HepG2 (cell line): ENCODE results near the gene SMPD1. TPM values are rescaled to one million over a fixed set of nuclear protein-coding genes. Genes with fewer than 3 reads are reported as not detected.

Experiments
- ATAC-seq: fragments of 200-7000 bp; cut with Tn5 transposase; 3 replicates; pipeline ENCODE4 v1.9.1; 2020; ENCODE audit warnings: mild to moderate bottlenecking, moderate library complexity
- BruUV-seq: library from RNA; stranded (reverse); fragments of 400-500 nt; replicated peaks from 2 replicates; lab custom pipeline; 2021; lab: Mats Ljungman, UMichigan
- CTCF ChIA-PET: fragments of 300-600 bp; formaldehyde crosslinking; extraction: SDS; loops from one replicate; lab custom pipeline; 2021; ENCODE audit warnings: low total read pairs, inconsistent platforms, low intra/inter-chr PET ratio; lab: Yijun Ruan, JAX
- POLR2A ChIA-PET: fragments of 350-600 bp; sonication (Branson Sonifier 250); formaldehyde crosslinking; loops from one replicate; lab custom pipeline; 2020; ENCODE audit warnings: antibody characterized with exemption, inconsistent platforms; lab: Yijun Ruan, JAX
- DNase-seq: peaks from one replicate; pipeline ENCODE4 v3.0.0-alpha.2; 2015; ENCODE audit warnings: low spot score
- FAIRE-seq: peaks from 3 replicates; lab custom pipeline; 2011; peaks lifted over from hg19 to GRCh38; lab: Jason Lieb, UNC
- H2AFZ ChIP-seq: one replicate; pipeline ENCODE4 v1.6.1; 2011; ENCODE audit warnings: low read length, inconsistent platforms
- H3K27ac ChIP-seq: fragments of 300-600 bp; 3 replicates; pipeline ENCODE4 v1.8.0; 2011; ENCODE audit warnings: mixed run types, mild to moderate bottlenecking, mixed read lengths, low read length, inconsistent platforms; ENCODE audit not compliant: insufficient read depth; ENCODE audit errors: extremely low read length
- H3K27me3 ChIP-seq, 2 experiments: fragments of 200-600 bp in 1 of 2; 2 replicates in 1 of 2; 3 replicates in 1 of 2; pipeline versions ENCODE4 v1.6.0 to v1.8.0; 2011; ENCODE audit warnings: low read length in 2 of 2, mild to moderate bottlenecking in 2 of 2, moderate library complexity in 2 of 2, inconsistent platforms in 1 of 2; ENCODE audit not compliant: insufficient read depth in 2 of 2, control insufficient read depth in 1 of 2
- H3K36me3 ChIP-seq, 2 experiments: fragments of 200-600 bp in 1 of 2; replicated peaks in 1 of 2; 2 replicates in 1 of 2; 3 replicates in 1 of 2; pipeline versions ENCODE4 v1.5.1 to v1.8.0; 2011; ENCODE audit warnings: low read length in 2 of 2, inconsistent platforms in 1 of 2; ENCODE audit not compliant: insufficient read depth in 2 of 2, control insufficient read depth in 1 of 2
- H3K4me1 ChIP-seq: 2 replicates; pipeline ENCODE4 v1.5.1; 2012; ENCODE audit warnings: low read length, inconsistent platforms; ENCODE audit not compliant: insufficient read depth
- H3K4me2 ChIP-seq: 2 replicates; pipeline ENCODE4 v1.6.0; 2011; ENCODE audit warnings: low read depth, low read length, inconsistent platforms
- H3K4me3 ChIP-seq, 3 experiments: fragments of 200-600 bp in 1 of 3; sonication (generic), shearing (Covaris generic) in 1 of 3; replicated peaks in 1 of 3; 2 replicates each; pipeline ENCODE4 v1.5.1; 2011 to 2016; ENCODE audit warnings: low read length in 3 of 3, inconsistent platforms in 2 of 3, low read depth in 2 of 3, mild to moderate bottlenecking in 2 of 3, control low read depth in 1 of 3, mixed read lengths in 1 of 3; ENCODE audit not compliant: insufficient read depth in 1 of 3
- H3K79me2 ChIP-seq: one replicate; pipeline ENCODE4 v1.6.1; 2011; ENCODE audit warnings: low read length, inconsistent platforms; ENCODE audit not compliant: insufficient read depth
- H3K9ac ChIP-seq: 2 replicates; pipeline ENCODE4 v1.6.0; 2011; ENCODE audit warnings: mild to moderate bottlenecking, low read depth, low read length, inconsistent platforms; ENCODE audit not compliant: insufficient read depth
- H3K9me3 ChIP-seq: 2 replicates; pipeline ENCODE4 v1.5.1; 2012; ENCODE audit warnings: mild to moderate bottlenecking, low read length
- H4K20me1 ChIP-seq: 2 replicates; pipeline ENCODE4 v1.6.0; 2011; ENCODE audit warnings: inconsistent platforms, mild to moderate bottlenecking, low read length, moderate library complexity; ENCODE audit not compliant: insufficient read depth
- AHR ChIP-seq: IDR thresholded peaks from 2 replicates; pipeline ENCODE4 v1.6.1; 2018; ENCODE audit warnings: missing genetic modification reagents, missing compliant biosample characterization
- ARID5B ChIP-seq: IDR thresholded peaks from 2 replicates; pipeline ENCODE4 v1.4.0; 2020; ENCODE audit warnings: mild to moderate bottlenecking, missing genetic modification reagents
- CBX1 ChIP-seq: IDR thresholded peaks from one replicate; pipeline ENCODE4 v1.6.1; 2016; ENCODE audit warnings: antibody characterized with exemption, low read depth
- CREBL2 ChIP-seq: sonication (generic); formaldehyde crosslinking; IDR thresholded peaks from 2 replicates; pipeline ENCODE4 v1.8.1; 2023; ENCODE audit warnings: missing genetic modification reagents, mild to moderate bottlenecking, borderline replicate concordance
- FOXC1 ChIP-seq: sonication (generic); formaldehyde crosslinking; IDR thresholded peaks from 2 replicates; pipeline ENCODE4 v1.8.0; 2022; ENCODE audit warnings: mild to moderate bottlenecking, missing genetic modification reagents, borderline replicate concordance
- GABPB1 ChIP-seq: IDR thresholded peaks from 2 replicates; pipeline ENCODE4 v1.6.1; 2016; ENCODE audit warnings: mild to moderate bottlenecking, missing genetic modification reagents, moderate library complexity, missing compliant biosample characterization
- IRF2 ChIP-seq: IDR thresholded peaks from 2 replicates; pipeline ENCODE4 v1.6.1; 2018; ENCODE audit warnings: missing genetic modification reagents, missing compliant biosample characterization
- KLF16 ChIP-seq, 2 experiments: sonication (generic) in 1 of 2; formaldehyde crosslinking in 1 of 2; IDR thresholded peaks; 2 replicates each; pipeline versions ENCODE4 v1.6.1 to v1.8.0; 2016 to 2023; ENCODE audit warnings: missing genetic modification reagents in 2 of 2, missing compliant biosample characterization in 1 of 2
- MEF2D ChIP-seq: sonication (generic); formaldehyde crosslinking; IDR thresholded peaks from 2 replicates; pipeline ENCODE4 v1.5.1; 2020; ENCODE audit warnings: mild to moderate bottlenecking, missing genetic modification reagents
- ZNF136 ChIP-seq: sonication (generic); formaldehyde crosslinking; IDR thresholded peaks from 2 replicates; pipeline ENCODE4 v1.8.1; 2022; ENCODE audit warnings: low read depth, mild to moderate bottlenecking, moderate library complexity, missing genetic modification reagents
- ZNF549 ChIP-seq: sonication (generic); formaldehyde crosslinking; IDR thresholded peaks from 2 replicates; pipeline ENCODE4 v1.5.0; 2020; ENCODE audit warnings: missing genetic modification reagents
- ZNF605 ChIP-seq: sonication (generic); formaldehyde crosslinking; IDR thresholded peaks from 2 replicates; pipeline ENCODE4 v1.8.0; 2022; ENCODE audit warnings: mild to moderate bottlenecking, missing genetic modification reagents
- WGBS: methylation state at CpG from one replicate; pipeline ENCODE4 v1.1.6; 2017; ENCODE audit warnings: low lambda C conversion rate; 5-methylcytosine and 5-hydroxymethylcytosine counted together
- in situ Hi-C: cut with HindIII; loops from 2 replicates; pipeline ENCODE4 v1.10.0; 2017; ENCODE audit warnings: low pct_unique_long_range_greater_than_20kb; ENCODE audit not compliant: extremely low pct_ligation_motif_present
- intact Hi-C: fragments of 100-400 bp; cut with micrococcal nuclease; formaldehyde crosslinking; loops from one replicate; pipeline ENCODE4 v1.10.0; 2022; ENCODE audit not compliant: unreplicated experiment
- polyA plus RNA-seq, 8 experiments: library from polyadenylated mRNA; depleted of rRNA in 3 of 8; stranded (reverse) in 7 of 8; unstranded in 1 of 8; fragments of >200 nt; fragmentation: Illumina TruSeq in 4 of 8; extraction: Trizol in 4 of 8; gene quantifications; 2 replicates each; pipeline versions ENCODE4 v1.2.1 to v1.2.3, GENCODE V29; 2011 to 2016; ENCODE audit warnings: low read depth in 4 of 8, missing spikeins in 1 of 8, mixed read lengths in 1 of 8; ENCODE audit not compliant: insufficient read depth in 1 of 8
- total RNA-seq, 5 experiments: library from RNA; depleted of rRNA; stranded (reverse); fragments of >200 nt; fragmentation: Illumina TruSeq; extraction: Trizol; gene quantifications; 2 replicates each; pipeline ENCODE4 v1.2.3, GENCODE V29; 2016; ENCODE audit warnings: low read depth in 1 of 5
- TF ChIP-seq, protein P1 (sequence below): sonication (generic); formaldehyde crosslinking; IDR thresholded peaks from 2 replicates; pipeline ENCODE4 v1.9.0; 2021; ENCODE audit warnings: missing genetic modification reagents, borderline replicate concordance
- TF ChIP-seq, protein P2 (sequence below): sonication (generic); formaldehyde crosslinking; IDR thresholded peaks from 2 replicates; pipeline ENCODE4 v1.4.0; 2020; ENCODE audit warnings: missing genetic modification reagents, mild to moderate bottlenecking, borderline replicate concordance

The SMPD1 gene
- total and polyA plus RNA-seq, 2 of the 13 experiments (the other 11 are each of a cell fraction or from before 2014, with no cell fraction given) = 6.3 to 8.4 TPM

- TF ChIP-seq GABPB1 (CRISPR knock-in tag) (no peak), KLF16 (CRISPR knock-in tag; IDR thresholded peaks at IDR 0.05) (no peak), ZNF549 (CRISPR knock-in tag) (no peak), ZNF605 (CRISPR knock-in tag) (no peak), MEF2D (CRISPR knock-in tag) (no peak)
- TF ChIP-seq, protein P1, sequence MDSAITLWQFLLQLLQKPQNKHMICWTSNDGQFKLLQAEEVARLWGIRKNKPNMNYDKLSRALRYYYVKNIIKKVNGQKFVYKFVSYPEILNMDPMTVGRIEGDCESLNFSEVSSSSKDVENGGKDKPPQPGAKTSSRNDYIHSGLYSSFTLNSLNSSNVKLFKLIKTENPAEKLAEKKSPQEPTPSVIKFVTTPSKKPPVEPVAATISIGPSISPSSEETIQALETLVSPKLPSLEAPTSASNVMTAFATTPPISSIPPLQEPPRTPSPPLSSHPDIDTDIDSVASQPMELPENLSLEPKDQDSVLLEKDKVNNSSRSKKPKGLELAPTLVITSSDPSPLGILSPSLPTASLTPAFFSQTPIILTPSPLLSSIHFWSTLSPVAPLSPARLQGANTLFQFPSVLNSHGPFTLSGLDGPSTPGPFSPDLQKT = no peak
Measured at GRCh38 chr11:6405846-6406245, 15.6 kb downstream of the SMPD1 start (continued).

DNA sequence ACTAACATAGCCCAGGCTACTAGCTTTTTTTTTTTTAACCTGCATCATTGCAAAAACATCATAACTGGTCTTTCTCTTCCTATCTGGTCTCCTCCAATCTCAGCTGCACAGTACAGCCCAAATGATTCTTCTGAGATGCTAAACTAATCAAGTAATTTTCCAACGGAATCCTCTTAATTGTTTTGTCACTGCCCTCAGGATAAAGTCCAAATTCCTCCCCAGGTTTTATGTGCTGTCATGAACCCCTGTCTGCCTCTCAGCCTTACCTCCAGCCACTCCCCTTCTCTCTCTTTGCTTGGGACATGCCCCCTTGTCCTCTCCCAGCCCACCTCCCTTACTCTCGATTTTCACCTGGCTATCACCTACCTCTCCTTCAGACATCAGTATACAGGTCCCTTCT lies 16.1 kb downstream of the SMPD1 start:
- 0% methylated on average over 2 of the region's 2 CpGs for WGBS
- Histone ChIP-seq H3K27ac (no peak overlapping the region), H3K9me3 (no peaks in the 10 kb centered on the region), H3K27me3 (peaks cover 0 to 5% of the 10 kb centered on the region in 2 experiments; a peak in 1 of 5 replicates), H3K79me2 (no peaks in the 10 kb centered on the region), H2AFZ (no peak overlapping the region), H3K4me3 (no peak overlapping the region), H4K20me1 (no peaks in the 10 kb centered on the region), H3K9ac (no peak overlapping the region), H3K36me3 (no peaks in the 10 kb centered on the region), H3K4me1 (peaks cover 27% of the 10 kb centered on the region), H3K4me2 (no peak overlapping the region)
- no peak for ATAC-seq
- no peak for DNase-seq
- no peak for FAIRE-seq
- intact Hi-C loops = no loop called here
- in situ Hi-C loops = no loop called here
- CTCF ChIA-PET = no interaction called here
- POLR2A ChIA-PET = interaction anchor here (1.0 to 2.2 kb wide), 2 partner anchors 13 to 16 kb away, joined by 3 to 4 read pairs; partner anchors contain the start of genes APBB1 and SMPD1
- no TSS peak for BruUV-seq
- TF ChIP-seq IRF2 = no peak
- no peak for TF ChIP-seq CBX1
- TF ChIP-seq AHR (CRISPR knock-in tag) = no peak
- TF ChIP-seq ZNF136 (CRISPR knock-in tag) = no peak
- TF ChIP-seq, protein P2, sequence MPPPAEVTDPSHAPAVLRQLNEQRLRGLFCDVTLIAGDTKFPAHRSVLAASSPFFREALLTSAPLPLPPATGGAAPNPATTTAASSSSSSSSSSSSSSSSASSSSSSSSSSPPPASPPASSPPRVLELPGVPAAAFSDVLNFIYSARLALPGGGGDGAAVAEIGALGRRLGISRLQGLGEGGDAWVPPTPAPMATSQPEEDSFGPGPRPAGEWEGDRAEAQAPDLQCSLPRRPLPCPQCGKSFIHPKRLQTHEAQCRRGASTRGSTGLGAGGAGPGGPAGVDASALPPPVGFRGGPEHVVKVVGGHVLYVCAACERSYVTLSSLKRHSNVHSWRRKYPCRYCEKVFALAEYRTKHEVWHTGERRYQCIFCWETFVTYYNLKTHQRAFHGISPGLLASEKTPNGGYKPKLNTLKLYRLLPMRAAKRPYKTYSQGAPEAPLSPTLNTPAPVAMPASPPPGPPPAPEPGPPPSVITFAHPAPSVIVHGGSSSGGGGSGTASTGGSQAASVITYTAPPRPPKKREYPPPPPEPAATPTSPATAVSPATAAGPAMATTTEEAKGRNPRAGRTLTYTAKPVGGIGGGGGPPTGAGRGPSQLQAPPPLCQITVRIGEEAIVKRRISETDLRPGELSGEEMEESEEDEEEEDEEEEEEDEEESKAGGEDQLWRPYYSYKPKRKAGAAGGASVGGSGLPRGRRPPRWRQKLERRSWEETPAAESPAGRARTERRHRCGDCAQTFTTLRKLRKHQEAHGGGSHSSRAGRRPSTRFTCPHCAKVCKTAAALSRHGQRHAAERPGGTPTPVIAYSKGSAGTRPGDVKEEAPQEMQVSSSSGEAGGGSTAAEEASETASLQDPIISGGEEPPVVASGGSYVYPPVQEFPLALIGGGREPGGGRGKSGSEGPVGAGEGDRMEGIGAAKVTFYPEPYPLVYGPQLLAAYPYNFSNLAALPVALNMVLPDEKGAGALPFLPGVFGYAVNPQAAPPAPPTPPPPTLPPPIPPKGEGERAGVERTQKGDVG = no peak
- no peak for TF ChIP-seq FOXC1 (CRISPR knock-in tag)
- no peak for TF ChIP-seq CREBL2 (CRISPR knock-in tag)
- no peak for TF ChIP-seq ARID5B (CRISPR knock-in tag)
